ENCODE data around the gene FOXI2.

DNA sequence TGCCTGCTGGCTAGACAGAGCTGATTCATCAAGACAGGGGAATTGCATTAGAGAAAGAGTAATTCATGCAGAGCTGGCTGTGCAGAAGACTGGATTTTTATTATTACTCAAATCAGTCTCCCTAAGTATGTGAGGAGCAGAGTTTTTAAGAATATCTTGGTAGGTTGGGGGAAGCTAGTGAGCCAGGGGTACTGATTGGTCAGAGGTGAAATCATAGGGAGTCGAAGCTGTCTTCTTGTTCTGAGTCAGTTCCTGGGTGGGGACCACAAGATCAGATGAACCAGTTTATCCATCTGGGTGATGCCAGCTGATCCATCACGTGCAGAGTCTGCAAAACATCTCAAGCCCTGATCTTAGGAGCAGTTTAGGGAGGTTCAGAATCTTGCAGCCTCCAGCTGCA is 39.8 kb downstream of the FOXI2 start:
- TF ChIP-seq, protein P1, sequence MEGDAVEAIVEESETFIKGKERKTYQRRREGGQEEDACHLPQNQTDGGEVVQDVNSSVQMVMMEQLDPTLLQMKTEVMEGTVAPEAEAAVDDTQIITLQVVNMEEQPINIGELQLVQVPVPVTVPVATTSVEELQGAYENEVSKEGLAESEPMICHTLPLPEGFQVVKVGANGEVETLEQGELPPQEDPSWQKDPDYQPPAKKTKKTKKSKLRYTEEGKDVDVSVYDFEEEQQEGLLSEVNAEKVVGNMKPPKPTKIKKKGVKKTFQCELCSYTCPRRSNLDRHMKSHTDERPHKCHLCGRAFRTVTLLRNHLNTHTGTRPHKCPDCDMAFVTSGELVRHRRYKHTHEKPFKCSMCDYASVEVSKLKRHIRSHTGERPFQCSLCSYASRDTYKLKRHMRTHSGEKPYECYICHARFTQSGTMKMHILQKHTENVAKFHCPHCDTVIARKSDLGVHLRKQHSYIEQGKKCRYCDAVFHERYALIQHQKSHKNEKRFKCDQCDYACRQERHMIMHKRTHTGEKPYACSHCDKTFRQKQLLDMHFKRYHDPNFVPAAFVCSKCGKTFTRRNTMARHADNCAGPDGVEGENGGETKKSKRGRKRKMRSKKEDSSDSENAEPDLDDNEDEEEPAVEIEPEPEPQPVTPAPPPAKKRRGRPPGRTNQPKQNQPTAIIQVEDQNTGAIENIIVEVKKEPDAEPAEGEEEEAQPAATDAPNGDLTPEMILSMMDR (conservative IDR thresholded peaks at IDR 0.05; ENCODE audit: low read length): no peak
- TF ChIP-seq EZH2phosphoT487 (IDR thresholded peaks at IDR 0.05; ENCODE audit: borderline replicate concordance, low read depth, low read length): no peak
